HG03457 (cell line): ENCODE results near the gene GTF2IRD1.

ENCODE experiments used
- ATAC-seq: cut with Tn5 transposase; IDR thresholded peaks from one replicate; pipeline ENCODE4 v1.9.1; 2021; ENCODE audit warnings: moderate number of reproducible peaks; ENCODE audit not compliant: unreplicated experiment

Gene GTF2IRD1

DNA sequence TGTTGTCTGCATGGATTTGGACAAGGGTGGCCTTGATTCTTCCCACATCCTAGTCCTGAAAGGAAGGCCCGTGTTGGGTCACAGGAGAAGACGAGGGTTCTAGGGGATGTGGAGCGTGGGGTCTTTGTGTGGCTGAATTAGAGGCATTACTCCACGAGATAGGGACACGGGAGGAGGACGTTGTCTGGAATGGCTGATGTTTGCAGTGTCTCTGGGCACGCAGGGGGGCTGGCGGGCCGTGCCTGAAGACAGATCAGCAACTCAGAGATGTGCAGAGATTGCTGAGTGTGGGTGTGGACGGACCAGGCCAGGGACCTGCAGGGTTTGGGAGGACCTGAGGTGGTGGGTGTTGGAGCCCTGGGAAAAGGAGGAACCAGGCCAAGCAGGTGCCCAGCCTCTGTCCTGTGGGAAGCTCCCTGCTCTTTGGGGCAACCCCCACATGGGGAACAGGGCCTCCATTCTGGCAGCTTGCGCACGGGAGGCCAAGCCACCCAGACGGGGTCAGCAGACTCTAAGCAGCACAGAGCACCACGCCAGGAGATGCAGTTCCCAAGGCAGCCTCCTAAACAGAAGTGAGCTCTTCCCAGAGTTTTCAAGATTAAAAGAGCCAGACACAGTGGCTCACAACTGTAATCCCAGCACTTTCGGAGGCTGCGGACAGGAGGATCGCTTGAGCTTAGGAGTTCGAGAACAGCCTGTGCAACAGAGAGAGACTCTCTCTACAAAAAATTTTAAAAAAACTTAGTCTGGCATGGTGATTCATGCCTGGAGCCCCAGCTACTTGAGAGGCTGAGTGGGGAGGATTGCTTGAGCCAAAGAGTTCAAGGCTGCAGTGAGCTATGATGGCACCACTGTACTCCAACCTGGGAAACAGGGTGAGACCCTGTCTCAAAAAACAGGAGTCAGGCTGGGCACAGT lies 132.8 kb downstream of the GTF2IRD1 start:
- ATAC-seq: no peak

DNA sequence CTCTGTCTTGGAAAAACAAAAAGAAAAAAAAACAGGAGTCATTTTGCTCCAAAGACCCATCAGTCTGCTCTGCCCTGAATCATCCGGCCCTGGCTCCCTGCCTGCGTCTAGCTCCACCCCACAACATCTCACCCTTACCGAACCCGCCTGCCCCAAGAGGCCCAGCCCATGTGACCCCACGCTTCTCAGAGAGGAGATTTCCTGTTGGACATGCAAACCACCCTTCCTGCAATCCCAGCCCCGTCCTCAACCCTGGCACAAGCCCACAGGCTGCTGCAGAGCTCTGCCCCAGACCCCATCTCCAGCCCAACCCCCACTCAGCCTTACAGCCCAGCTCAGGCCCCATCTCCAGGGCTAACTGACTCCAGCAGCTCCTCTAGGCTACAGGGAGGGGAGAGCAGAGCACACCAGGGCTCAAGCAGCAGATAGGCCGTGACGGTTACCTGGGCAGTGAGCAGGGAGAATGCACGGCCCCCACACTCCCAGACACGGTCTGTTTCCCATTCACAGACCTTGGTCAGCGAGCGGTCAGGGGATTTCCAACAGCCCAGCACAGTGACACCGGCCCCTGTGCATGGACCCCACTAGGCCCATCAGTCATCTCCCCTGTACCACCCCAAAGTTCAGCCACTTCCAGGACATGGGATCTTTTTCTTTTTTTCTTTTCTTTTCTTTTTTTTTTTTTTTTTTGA lies 133.9 kb downstream of the GTF2IRD1 start:
- peak; percentile 64 for ATAC-seq

- ATAC-seq: no peak
Observed at GRCh38 chr7:74590813-74591212, 137.1 kb downstream of the GTF2IRD1 start.

- ATAC-seq: no peak
Observed at GRCh38 chr7:74598558-74598957, 144.9 kb downstream of the GTF2IRD1 start.

GRCh38 chr7:74599244-74599643 lies 145.5 kb downstream of the GTF2IRD1 start:
- ATAC-seq: no peak

DNA sequence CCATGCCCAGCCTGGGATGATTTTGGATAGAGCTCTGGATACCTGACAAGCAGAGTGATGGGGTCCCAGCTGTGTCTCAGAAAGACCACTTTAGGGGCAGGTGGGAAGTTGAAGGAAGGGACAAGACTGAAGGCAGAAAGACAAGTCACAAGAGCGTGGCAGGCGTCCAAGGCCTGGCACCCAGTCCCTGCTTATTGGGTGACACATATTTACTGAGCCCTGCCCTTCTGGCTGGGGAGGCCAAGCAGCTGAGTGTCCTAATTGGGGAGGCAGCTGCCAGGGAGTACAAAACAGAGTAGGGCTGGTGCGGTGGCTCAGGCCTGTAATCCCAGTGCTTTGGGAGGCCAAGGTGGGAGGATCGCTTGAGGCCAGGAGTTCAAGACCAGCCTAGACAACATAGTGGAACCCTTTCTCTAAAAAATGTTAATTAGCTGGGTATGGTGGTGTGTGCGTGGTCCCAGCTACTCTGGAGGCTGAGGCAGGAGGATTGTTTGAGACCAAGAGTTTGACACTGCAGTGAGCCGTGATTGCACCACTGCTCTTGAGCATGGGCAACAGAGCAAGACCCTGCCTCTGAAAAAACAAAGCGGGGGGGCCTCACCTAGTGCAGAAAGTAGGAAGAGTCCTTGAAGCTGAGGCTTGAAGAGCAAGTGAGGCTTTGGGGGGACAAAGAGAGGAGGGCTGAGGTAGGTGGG lies 150.8 kb downstream of the GTF2IRD1 start:
- no peak for ATAC-seq

DNA sequence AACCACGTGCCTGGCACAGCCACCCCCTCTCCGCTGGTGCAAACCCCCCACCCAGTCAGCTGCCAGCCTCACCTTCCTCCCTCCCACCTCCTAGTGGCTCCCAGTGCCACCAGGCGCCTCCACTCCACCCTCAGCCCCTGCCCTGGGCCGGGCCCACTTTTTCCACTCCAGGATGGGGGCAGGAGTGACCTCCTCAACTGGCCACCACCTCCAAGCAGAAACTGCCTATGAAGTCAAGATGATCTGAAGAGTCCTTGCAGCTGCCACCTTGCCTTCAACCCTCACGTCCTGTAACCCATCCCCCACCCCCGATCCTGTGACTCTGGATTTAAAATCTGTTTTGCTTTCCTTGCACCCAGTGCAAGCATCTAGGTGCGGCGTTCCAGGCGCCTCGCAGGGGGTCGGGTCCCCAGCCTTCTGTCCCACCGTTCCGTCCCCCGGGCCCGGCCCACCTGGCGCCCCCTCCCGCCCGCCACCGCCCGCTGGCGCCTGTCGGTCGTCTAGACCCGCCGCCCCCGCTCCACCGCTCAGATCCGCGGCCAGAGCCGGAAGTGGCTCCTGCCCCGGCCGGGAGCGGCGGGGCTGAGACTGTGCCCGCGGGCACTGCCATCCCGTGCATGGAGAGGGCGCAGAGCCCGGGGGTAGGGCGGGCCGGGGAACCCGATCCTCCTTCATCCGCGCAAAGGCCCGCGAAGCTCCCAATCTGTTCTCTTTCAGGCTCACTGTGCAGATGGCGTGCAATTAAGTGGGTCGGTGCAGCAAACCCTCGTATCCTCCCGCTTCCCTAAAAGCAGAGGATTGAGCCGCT lies 152.6 kb downstream of the GTF2IRD1 start:
- no peak for ATAC-seq

DNA sequence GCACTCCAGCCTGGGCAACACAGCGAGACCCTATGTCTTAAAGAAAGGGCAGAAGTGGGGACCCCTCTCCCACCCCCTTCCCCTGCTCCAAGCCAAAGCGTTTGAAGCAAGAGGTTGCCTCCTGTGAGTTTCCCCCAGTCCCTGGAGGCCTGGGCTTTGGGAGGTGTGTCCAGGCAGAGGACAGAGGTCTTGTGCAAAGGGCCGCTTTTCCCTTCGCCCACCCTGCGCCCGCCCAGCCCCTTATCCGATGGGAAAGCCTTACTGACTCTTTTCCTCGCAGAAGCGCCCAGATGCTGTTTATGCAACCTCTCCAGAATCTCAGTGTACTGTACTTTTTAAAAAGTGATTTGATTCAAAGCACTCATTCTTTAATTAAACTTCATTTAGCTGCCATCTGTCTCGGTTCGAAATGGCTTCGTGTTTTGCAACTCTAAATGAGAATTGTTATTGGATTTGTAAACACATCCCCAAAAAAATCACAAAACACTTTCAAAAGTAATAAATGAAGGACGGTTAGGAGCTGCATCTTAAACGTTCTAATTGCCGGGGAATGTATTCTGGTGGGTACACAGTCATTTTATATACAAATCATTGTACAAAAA lies 153.3 kb downstream of the GTF2IRD1 start:
- ATAC-seq: no peak

- no peak for ATAC-seq
Observed at GRCh38 chr7:74612015-74612829, 158.5 kb downstream of the GTF2IRD1 start.

DNA sequence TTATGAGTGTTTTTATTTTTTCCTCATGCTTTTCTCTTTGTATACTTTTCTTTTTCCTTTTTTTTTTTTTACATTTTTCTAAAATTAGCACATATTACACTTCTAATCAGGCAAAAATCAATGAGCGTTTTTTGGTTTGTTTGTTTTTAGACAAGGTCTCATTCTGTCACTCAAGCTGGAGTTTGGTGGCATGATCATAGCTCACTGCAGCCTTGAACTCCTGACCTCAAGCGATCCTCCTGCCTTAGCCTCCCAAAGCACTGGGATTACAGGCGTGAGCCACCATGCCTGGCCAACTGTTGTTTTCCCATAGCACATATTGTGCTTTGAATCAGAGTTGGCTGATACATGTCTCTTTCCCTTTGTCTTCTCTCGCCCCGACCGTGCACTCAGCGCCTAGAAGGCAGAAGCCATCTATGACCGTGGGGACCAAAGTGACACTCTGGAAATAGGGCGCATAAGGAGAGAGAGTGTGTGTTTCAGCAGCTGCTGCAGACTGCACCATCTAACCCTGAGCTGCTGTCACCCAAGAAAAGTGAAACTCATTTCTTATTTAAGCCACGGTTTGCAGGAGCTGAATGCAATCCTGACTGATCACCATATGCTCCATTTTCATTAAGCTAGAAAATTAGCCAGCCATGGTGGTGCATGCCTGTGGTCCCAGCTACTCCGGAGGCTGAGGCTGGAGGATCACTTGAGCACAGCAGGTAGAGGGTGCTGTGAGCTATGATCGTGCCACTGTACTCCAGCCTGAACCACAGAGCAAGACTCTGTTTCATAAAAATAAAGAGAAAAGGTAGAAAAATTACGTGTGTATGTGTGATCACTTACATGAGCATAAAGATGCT lies 162.5 kb downstream of the GTF2IRD1 start:
- ATAC-seq: no peak

DNA sequence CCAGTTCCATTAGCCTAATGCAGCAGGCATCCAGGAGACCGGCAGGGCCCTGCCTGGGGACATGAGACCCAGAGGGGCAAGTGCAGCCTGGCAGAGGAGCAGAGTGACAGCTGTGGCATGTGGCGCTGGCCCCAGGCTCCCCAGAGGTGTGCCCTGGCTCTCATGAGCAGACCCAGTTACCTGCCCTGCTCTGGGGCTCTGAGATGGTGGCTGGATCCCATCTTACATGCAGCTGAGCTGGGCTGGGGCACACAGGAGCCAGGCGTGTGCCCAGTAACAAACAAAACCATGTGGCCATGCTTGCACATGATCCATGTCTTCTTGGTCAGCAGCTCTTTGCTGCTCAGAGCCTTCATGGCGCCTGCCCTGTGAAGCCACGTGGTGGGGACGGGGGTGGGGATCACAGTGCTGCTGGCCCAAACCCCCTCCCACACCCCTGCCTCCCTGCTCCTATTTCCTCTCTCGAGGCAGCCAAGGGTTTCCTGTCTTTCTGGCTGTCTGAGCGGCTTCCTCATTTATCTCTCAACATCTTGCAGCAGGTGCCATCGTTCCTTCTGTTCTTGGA lies 163.6 kb downstream of the GTF2IRD1 start:
- ATAC-seq: no peak

- no peak for ATAC-seq
Observed at GRCh38 chr7:74619235-74619860, 165.6 kb downstream of the GTF2IRD1 start.

- no peak for ATAC-seq
Observed at GRCh38 chr7:74622228-74622749, 168.6 kb downstream of the GTF2IRD1 start.

DNA sequence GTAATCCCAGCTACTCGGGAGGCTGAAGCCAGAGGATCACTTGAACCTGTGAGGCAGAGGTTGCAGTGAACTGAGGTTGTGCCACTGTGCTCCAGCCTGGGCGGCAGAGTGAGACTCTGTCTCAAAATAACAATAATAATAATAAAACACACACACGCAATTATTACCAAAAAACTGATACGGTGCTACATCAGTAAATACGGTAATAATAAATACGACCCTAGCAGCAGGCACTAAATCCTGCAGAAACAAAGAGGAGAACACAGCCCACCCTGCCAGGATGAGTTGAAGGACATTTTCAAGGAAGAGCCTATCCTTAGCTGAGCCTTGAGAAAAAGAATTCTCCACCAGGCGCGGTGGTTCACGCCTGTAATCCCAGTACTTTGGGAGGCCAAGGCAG lies 169.4 kb downstream of the GTF2IRD1 start:
- ATAC-seq: no peak

DNA sequence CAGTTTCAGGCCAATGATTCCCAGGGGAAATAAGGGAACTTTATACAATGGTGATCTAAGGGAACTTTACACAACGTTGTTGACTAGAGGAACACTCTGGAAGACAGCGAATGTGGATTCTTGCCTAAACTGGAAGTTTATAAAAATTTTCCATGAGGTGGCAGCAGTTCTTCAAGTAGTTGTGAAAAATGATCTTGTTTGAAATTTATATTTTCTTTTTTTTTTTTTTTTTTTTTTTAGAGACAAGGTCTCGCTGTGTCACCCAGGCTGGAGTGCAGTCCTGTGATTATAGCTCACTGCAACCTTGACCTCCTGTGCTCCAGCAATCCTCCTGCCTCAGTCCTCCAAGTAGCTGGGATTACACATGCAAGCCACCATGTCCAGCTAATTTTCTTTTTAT lies 171.7 kb downstream of the GTF2IRD1 start:
- no peak for ATAC-seq

DNA sequence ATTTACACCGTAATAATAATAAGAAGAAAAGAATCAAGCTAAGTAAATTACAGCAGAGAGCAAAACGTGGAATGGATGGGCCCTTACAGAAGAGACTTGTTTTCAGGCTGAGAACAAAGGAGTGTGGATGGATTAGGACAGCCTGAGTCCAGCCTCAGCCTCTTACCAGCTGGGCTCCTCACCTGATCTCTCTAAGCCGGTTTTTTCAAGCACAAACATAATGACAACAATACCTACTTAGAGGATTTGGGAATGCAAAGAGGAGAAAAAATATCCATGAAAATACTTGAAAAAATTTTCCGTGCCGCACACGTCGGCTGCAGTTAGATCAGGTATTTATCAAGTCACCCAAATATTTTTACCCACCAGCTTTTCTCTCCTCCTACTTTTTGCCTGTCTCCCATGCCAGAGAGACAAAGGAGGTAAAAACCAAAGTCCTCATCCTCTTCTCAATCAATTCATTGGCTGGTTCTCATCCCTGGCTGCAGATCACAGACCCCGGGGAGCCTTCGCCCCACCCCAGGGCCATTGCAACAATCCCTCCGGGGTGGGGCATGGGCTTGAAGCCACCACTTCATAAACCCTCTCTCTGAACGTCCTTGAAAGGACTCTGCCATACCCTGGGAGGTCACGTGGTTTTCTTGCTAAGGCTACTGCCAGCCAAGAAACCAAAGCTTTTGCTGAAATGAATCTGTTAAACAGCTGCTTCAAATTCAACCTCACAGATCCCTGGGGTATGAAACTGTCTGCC lies 174.1 kb downstream of the GTF2IRD1 start:
- ATAC-seq: no peak

DNA sequence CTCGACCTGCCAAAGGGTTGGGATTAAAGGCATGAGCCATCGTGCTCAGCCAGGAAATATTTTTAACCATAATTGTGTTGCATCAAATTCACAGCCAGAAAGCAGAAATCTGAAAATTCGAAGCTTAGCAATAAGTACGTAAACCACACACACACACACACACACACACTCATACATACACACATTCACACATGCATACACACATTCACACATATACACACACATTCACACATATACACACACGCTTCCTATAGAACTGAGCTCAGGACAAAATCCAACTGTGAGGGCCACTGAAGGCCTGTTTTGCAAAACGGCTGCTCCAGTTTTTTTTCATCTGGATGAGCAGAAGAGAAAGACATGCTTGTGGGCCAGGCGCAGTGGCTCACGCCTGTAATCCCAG lies 178.8 kb downstream of the GTF2IRD1 start:
- ATAC-seq: no peak
